HepG2 (cell line): Measurements from ENCODE around the gene DNAI2. TPM values are rescaled to one million over a fixed set of nuclear protein-coding genes. Genes with fewer than 3 reads are reported as not detected.

ENCODE experiments used
- PATZ1 ChIP-seq: sonication (generic); formaldehyde crosslinking; IDR thresholded peaks from 2 replicates; pipeline ENCODE4 v1.4.0; 2020; ENCODE audit warnings: missing genetic modification reagents
- POGZ ChIP-seq: sonication (generic); formaldehyde crosslinking; IDR thresholded peaks from 2 replicates; pipeline ENCODE4 v1.4.0; 2020; ENCODE audit warnings: mild to moderate bottlenecking, missing genetic modification reagents
- ZBTB40 ChIP-seq, 2 experiments: fragments of 450-650 bp in 1 of 2; sonication (generic) in 1 of 2; formaldehyde crosslinking in 1 of 2; IDR thresholded peaks; 2 replicates each; pipeline versions ENCODE4 v1.6.1 to v1.8.0; 2016 to 2022; ENCODE audit warnings: antibody characterized with exemption in 1 of 2, mild to moderate bottlenecking in 1 of 2, missing genetic modification reagents in 1 of 2
- ZNF318 ChIP-seq: sonication (generic); formaldehyde crosslinking; IDR thresholded peaks from 2 replicates; pipeline ENCODE4 v1.4.0; 2020; ENCODE audit warnings: mild to moderate bottlenecking, missing genetic modification reagents
- polyA plus RNA-seq, 8 experiments: library from polyadenylated mRNA; depleted of rRNA in 3 of 8; stranded (reverse) in 7 of 8; unstranded in 1 of 8; fragments of >200 nt; fragmentation: Illumina TruSeq in 4 of 8; extraction: Trizol in 4 of 8; gene quantifications; 2 replicates each; pipeline versions ENCODE4 v1.2.1 to v1.2.3, GENCODE V29; 2011 to 2016; ENCODE audit warnings: low read depth in 4 of 8, missing spikeins in 1 of 8, mixed read lengths in 1 of 8; ENCODE audit not compliant: insufficient read depth in 1 of 8
- total RNA-seq, 5 experiments: library from RNA; depleted of rRNA; stranded (reverse); fragments of >200 nt; fragmentation: Illumina TruSeq; extraction: Trizol; gene quantifications; 2 replicates each; pipeline ENCODE4 v1.2.3, GENCODE V29; 2016; ENCODE audit warnings: low read depth in 1 of 5

DNAI2 gene
- total and polyA plus RNA-seq, 2 of the 13 experiments (the other 11 are each of a cell fraction or from before 2014, with no cell fraction given): not detected

DNA sequence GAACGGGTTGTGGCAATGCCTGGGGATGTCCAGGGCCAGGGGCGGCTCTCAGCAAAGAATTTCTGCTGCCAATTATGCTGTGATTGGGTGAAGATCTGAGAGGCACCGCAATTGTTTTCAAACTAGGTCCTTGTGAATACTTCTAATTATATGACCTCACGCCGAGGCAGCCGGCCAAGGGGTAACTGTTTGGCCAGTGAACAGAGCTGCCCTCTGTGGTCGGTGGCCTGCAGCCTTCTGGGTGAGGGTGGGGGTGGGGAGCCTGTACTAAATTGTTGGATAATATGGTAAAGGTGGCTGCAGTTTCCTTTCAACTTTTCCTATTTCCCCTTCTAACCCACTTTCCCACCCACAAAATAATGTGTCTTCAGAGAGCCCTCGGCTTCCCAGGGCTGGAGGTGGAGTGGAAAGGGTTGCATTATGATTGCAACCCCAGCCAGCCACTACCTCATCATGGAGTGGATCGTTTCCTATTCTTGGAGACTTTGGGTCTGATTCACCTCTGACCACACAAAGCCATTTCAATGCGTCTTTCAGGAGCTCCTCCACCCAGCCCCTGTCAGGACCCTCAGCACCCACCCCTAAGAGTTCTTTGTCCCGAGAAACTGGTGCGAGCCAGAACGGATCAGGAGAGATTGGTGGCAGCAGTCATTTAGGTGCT lies 2.0 kb upstream of the DNAI2 start (continued):
- TF ChIP-seq ZBTB40 (IDR thresholded peaks at IDR 0.05) (no peak), ZBTB40 (CRISPR knock-in tag; IDR thresholded peaks at IDR 0.05) (no peak), PATZ1 (CRISPR knock-in tag) (no peak), ZNF318 (CRISPR knock-in tag) (no peak), POGZ (CRISPR knock-in tag) (no peak)
